ENCODE data around the gene ATL1. TPM values are rescaled to one million over a fixed set of nuclear protein-coding genes. Genes with fewer than 3 reads are reported as not detected.

Gene ATL1
- total RNA-seq, 1 donor from 2014 or later, result 7.4 TPM

GRCh38 chr14:50560931-50561285 lies 963 bp downstream of the ATL1 start:
- Mint-ChIP-seq H3K4me1 (ENCODE audit: unreplicated experiment) (peaks cover 21% of the 10 kb centered on the region), H3K9me3 (ENCODE audit: unreplicated experiment) (no peaks in the 10 kb centered on the region), H3K27me3 (ENCODE audit: unreplicated experiment) (peaks cover 11% of the 10 kb centered on the region), H3K36me3 (ENCODE audit: unreplicated experiment) (no peaks in the 10 kb centered on the region), H3K27ac (ENCODE audit: unreplicated experiment) (peak overlapping the region; percentile 86), H3K4me3 (ENCODE audit: unreplicated experiment) (peak overlapping the region; percentile 89)
- no peak for TF ChIP-seq CTCF (IDR thresholded peaks at IDR 0.05)
- DNase-seq (ENCODE audit: extremely low spot score, unreplicated experiment), result peak; percentile 89

- H3K27me3 Mint-ChIP-seq (ENCODE audit: unreplicated experiment), result peaks cover 2% of the 10 kb centered on the region
- H3K4me1 Mint-ChIP-seq (ENCODE audit: unreplicated experiment), result peaks cover 21% of the 10 kb centered on the region
- no peak overlapping the region for H3K27ac Mint-ChIP-seq (ENCODE audit: unreplicated experiment)
- H3K36me3 Mint-ChIP-seq (ENCODE audit: unreplicated experiment), result no peaks in the 10 kb centered on the region
- no peak for TF ChIP-seq CTCF (IDR thresholded peaks at IDR 0.05)
- DNase-seq (ENCODE audit: extremely low spot score, unreplicated experiment), result no peak
- H3K9me3 Mint-ChIP-seq (ENCODE audit: unreplicated experiment), result peaks cover 4% of the 10 kb centered on the region
- H3K4me3 Mint-ChIP-seq (ENCODE audit: unreplicated experiment), result no peak overlapping the region
Observed at GRCh38 chr14:50562841-50563240, 2.9 kb downstream of the ATL1 start.

GRCh38 chr14:50569714-50570274 lies 9.8 kb downstream of the ATL1 start:
- H3K27me3 Mint-ChIP-seq (ENCODE audit: unreplicated experiment), result peaks cover 2% of the 10 kb centered on the region
- H3K4me1 Mint-ChIP-seq (ENCODE audit: unreplicated experiment), result no peaks in the 10 kb centered on the region
- H3K36me3 Mint-ChIP-seq (ENCODE audit: unreplicated experiment), result peaks cover 30% of the 10 kb centered on the region
- DNase-seq (ENCODE audit: extremely low spot score, unreplicated experiment), result no peak
- no peak overlapping the region for H3K4me3 Mint-ChIP-seq (ENCODE audit: unreplicated experiment)
- no peak for TF ChIP-seq CTCF (IDR thresholded peaks at IDR 0.05)
- no peak overlapping the region for H3K27ac Mint-ChIP-seq (ENCODE audit: unreplicated experiment)
- peaks cover 41% of the 10 kb centered on the region for H3K9me3 Mint-ChIP-seq (ENCODE audit: unreplicated experiment)

GRCh38 chr14:50573862-50574261 lies 13.9 kb downstream of the ATL1 start:
- H3K27me3 Mint-ChIP-seq (ENCODE audit: unreplicated experiment), result no peaks in the 10 kb centered on the region

GRCh38 chr14:50575769-50576168 lies 15.8 kb downstream of the ATL1 start:
- H3K9me3 Mint-ChIP-seq (ENCODE audit: unreplicated experiment), result peaks cover 17% of the 10 kb centered on the region
- H3K36me3 Mint-ChIP-seq (ENCODE audit: unreplicated experiment), result peaks cover 18% of the 10 kb centered on the region
- no peak overlapping the region for H3K27ac Mint-ChIP-seq (ENCODE audit: unreplicated experiment)
- no peak overlapping the region for H3K4me3 Mint-ChIP-seq (ENCODE audit: unreplicated experiment)
- no peaks in the 10 kb centered on the region for H3K4me1 Mint-ChIP-seq (ENCODE audit: unreplicated experiment)
- no peak for DNase-seq (ENCODE audit: extremely low spot score, unreplicated experiment)
- H3K27me3 Mint-ChIP-seq (ENCODE audit: unreplicated experiment), result no peaks in the 10 kb centered on the region
- no peak for TF ChIP-seq CTCF (IDR thresholded peaks at IDR 0.05)

More at GRCh38 chr14:50573862-50574261, 13.9 kb downstream of the ATL1 start:
- no peak for TF ChIP-seq CTCF (IDR thresholded peaks at IDR 0.05)
- Mint-ChIP-seq H3K9me3 (ENCODE audit: unreplicated experiment) (peaks cover 30% of the 10 kb centered on the region), H3K4me3 (ENCODE audit: unreplicated experiment) (no peak overlapping the region), H3K36me3 (ENCODE audit: unreplicated experiment) (peaks cover 28% of the 10 kb centered on the region), H3K27ac (ENCODE audit: unreplicated experiment) (no peak overlapping the region), H3K4me1 (ENCODE audit: unreplicated experiment) (no peaks in the 10 kb centered on the region)
- DNase-seq (ENCODE audit: extremely low spot score, unreplicated experiment), result no peak
